Activated CD8-positive, alpha-beta T cell treated with anti-CD3 and anti-CD28 coated beads for 36 hours (primary cell): Measurements from ENCODE around the gene ABR. TPM values are rescaled to one million over a fixed set of nuclear protein-coding genes. Genes with fewer than 3 reads are reported as not detected.
A peak's percentile ranks its signal among the peaks of the same experiment; 100 is the strongest.

Experiments used
- ATAC-seq: fragments of 200-7000 bp; cut with Tn5 transposase; one replicate; pipeline ENCODE4 v1.10.0; 2021; ENCODE audit warnings: mild to moderate bottlenecking, moderate library complexity
- CTCF ChIA-PET: fragments of 350-600 bp; sonication (Branson Sonifier 250); formaldehyde crosslinking; loops from one replicate; lab custom pipeline; 2021; ENCODE audit warnings: antibody characterized with exemption; lab: Charles Lee
- POLR2A ChIA-PET: fragments of 350-600 bp; sonication (Branson Sonifier 250); formaldehyde crosslinking; loops from one replicate; lab custom pipeline; 2021; ENCODE audit warnings: antibody characterized with exemption; lab: Charles Lee
- DNase-seq: peaks from one replicate; pipeline ENCODE4 v3.0.0-alpha.2; 2020
- H3K27ac Mint-ChIP-seq: one replicate; pipeline ENCODE4 v1.8.0; 2021; ENCODE audit warnings: mild to moderate bottlenecking, mixed read lengths
- H3K27me3 Mint-ChIP-seq: one replicate; pipeline ENCODE4 v1.8.0; 2021; ENCODE audit warnings: mixed read lengths
- H3K36me3 Mint-ChIP-seq: one replicate; pipeline ENCODE4 v1.8.0; 2021; ENCODE audit warnings: low read depth, mixed read lengths
- H3K4me1 Mint-ChIP-seq: one replicate; pipeline ENCODE4 v1.8.0; 2021; ENCODE audit warnings: low read depth, mixed read lengths
- H3K4me3 Mint-ChIP-seq: one replicate; pipeline ENCODE4 v1.8.0; 2021; ENCODE audit warnings: mild to moderate bottlenecking, moderate library complexity, mixed read lengths
- H3K9me3 Mint-ChIP-seq: one replicate; pipeline ENCODE4 v1.8.0; 2021; ENCODE audit warnings: mixed read lengths
- CTCF ChIP-seq: fragments of 200-600 bp; IDR thresholded peaks from one replicate; pipeline ENCODE4 v1.8.0; 2022; ENCODE audit warnings: antibody characterized with exemption, mild to moderate bottlenecking
- intact Hi-C: fragments of 100-400 bp; cut with micrococcal nuclease; formaldehyde crosslinking; loops from one replicate; pipeline ENCODE4 v1.10.0; 2022
- total RNA-seq, 2 experiments: library from RNA; stranded (reverse); gene quantifications; one replicate each; pipeline ENCODE4 v1.2.3, GENCODE V29; 2021

Gene ABR
- total RNA-seq, 2 experiments from 2014 or later: 44.4 to 46.6 TPM

- intact Hi-C loops: no loop called here
- Mint-ChIP-seq H3K36me3 (no peaks in the 10 kb centered on the region), H3K9me3 (no peaks in the 10 kb centered on the region), H3K27ac (peak overlapping the region; percentile 52), H3K4me1 (peaks cover 17% of the 10 kb centered on the region), H3K27me3 (peaks cover 2% of the 10 kb centered on the region), H3K4me3 (no peak overlapping the region)
- ChIA-PET CTCF (interaction anchor here (9.7 kb wide), 1 partner anchor 60 kb away, joined by 142 read pairs; no protein-coding TSS in a partner anchor), POLR2A (interaction anchor here (2.1 kb wide), 1 partner anchor 15 kb away, joined by 6 read pairs; no protein-coding TSS in a partner anchor)
- DNase-seq (peak; percentile 74), ATAC-seq (peak; percentile 62)
- TF ChIP-seq CTCF: no peak
Observed at GRCh38 chr17:1183171-1183873, 3.5 kb upstream of the ABR start.

- intact Hi-C loops: no loop called here
- no peaks in the 10 kb centered on the region for H3K9me3 Mint-ChIP-seq
Observed at GRCh38 chr17:1182811-1183170, 3.0 kb upstream of the ABR start.

GRCh38 chr17:1181753-1182137 is 2.0 kb upstream of the ABR start:
- Mint-ChIP-seq H3K4me3 (no peak overlapping the region), H3K27ac (no peak overlapping the region), H3K4me1 (peaks cover 15% of the 10 kb centered on the region), H3K9me3 (no peaks in the 10 kb centered on the region), H3K27me3 (peaks cover 2% of the 10 kb centered on the region), H3K36me3 (no peaks in the 10 kb centered on the region)
- no peak for TF ChIP-seq CTCF
- no peak for DNase-seq
- ChIA-PET POLR2A (interaction anchor here (1.3 kb wide), 1 partner anchor 20 kb away, joined by 3 read pairs; no protein-coding TSS in a partner anchor), CTCF (interaction anchor here (9.7 kb wide), 1 partner anchor 58 kb away, joined by 142 read pairs; no protein-coding TSS in a partner anchor)
- ATAC-seq: no peak
- intact Hi-C loops: no loop called here

More at GRCh38 chr17:1182811-1183170, 3.0 kb upstream of the ABR start:
- no peak for TF ChIP-seq CTCF
- Mint-ChIP-seq H3K27me3 (peaks cover 2% of the 10 kb centered on the region), H3K36me3 (no peaks in the 10 kb centered on the region), H3K4me1 (peaks cover 17% of the 10 kb centered on the region), H3K27ac (no peak overlapping the region), H3K4me3 (no peak overlapping the region)
- DNase-seq: no peak
- no peak for ATAC-seq
- POLR2A ChIA-PET: interaction anchor here (2.1 kb wide), 1 partner anchor 15 kb away, joined by 6 read pairs; no protein-coding TSS in a partner anchor
- CTCF ChIA-PET: interaction anchor here (9.7 kb wide), 1 partner anchor 59 kb away, joined by 142 read pairs; no protein-coding TSS in a partner anchor

- H3K36me3 Mint-ChIP-seq: no peaks in the 10 kb centered on the region
- ChIA-PET CTCF (interaction anchor here (9.7 kb wide), 1 partner anchor 58 kb away, joined by 142 read pairs; no protein-coding TSS in a partner anchor), POLR2A (interaction anchor here (1.3 kb wide), 1 partner anchor 20 kb away, joined by 3 read pairs; no protein-coding TSS in a partner anchor)
- ATAC-seq: peak; percentile 8
- intact Hi-C loops: no loop called here
- H3K27ac Mint-ChIP-seq: no peak overlapping the region
- no peaks in the 10 kb centered on the region for H3K9me3 Mint-ChIP-seq
- H3K4me3 Mint-ChIP-seq: no peak overlapping the region
- peak; percentile 20 for DNase-seq
- H3K4me1 Mint-ChIP-seq: peaks cover 15% of the 10 kb centered on the region
- H3K27me3 Mint-ChIP-seq: peaks cover 2% of the 10 kb centered on the region
- no peak for TF ChIP-seq CTCF
Observed at GRCh38 chr17:1180958-1181752, 1.4 kb upstream of the ABR start.
